ENCODE measurements around the gene TRAF3IP1. TPM values are rescaled to one million over a fixed set of nuclear protein-coding genes. Genes with fewer than 3 reads are reported as not detected.

The TRAF3IP1 gene
- total RNA-seq, 1 donor from 2014 or later, result 12.7 TPM

DNA sequence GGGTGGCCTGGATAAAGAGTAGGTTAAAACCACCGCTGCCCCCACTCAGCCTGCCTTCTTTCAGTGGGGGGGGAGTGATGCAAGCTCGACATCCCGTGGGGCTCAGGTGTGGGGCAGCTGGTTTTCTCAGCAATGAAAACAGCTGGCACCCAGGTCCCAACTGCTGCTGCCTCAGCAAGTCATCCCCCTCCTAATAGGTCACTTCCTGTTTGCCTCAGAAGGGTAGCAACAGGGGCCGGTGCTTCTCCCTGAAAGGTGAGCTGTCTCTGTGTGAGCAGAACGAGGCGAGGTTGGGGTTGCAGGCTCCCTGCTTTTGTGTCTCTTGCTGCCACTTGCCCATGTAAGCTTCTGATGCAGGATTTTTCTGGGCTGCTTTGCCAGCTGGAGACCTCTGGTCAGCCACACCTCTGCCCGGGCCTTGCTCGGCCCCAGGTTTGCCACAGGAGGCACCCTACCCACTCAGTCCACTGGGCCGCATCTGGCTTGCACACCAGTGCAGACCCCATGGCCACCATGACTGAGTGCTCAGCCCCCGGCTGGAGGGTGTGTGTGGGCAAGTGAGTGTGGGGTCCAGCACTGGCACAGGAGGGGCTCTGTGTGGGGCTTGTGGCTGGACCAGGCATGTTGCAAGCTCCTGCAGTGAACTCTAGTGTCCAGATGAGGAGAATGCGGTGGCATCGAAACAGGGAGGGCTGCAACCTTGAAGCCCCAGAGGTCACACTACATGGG lies 94.9 kb downstream of the TRAF3IP1 start:
- DNase-seq, result no peak
- H3K4me3 Mint-ChIP-seq, result no peak overlapping the region
- H3K27ac Mint-ChIP-seq, result no peak overlapping the region
- peaks cover 2% of the 10 kb centered on the region for H3K36me3 Mint-ChIP-seq (ENCODE audit: low read depth)
- intact Hi-C loops (cut with micrococcal nuclease), result no loop called here
- H3K9me3 Mint-ChIP-seq, result peaks cover 16% of the 10 kb centered on the region
- no peaks in the 10 kb centered on the region for H3K4me1 Mint-ChIP-seq
- peaks cover 4% of the 10 kb centered on the region for H3K27me3 Mint-ChIP-seq

- Mint-ChIP-seq H3K4me1 (no peaks in the 10 kb centered on the region), H3K27ac (no peak overlapping the region), H3K4me3 (no peak overlapping the region), H3K36me3 (ENCODE audit: low read depth) (peaks cover 2% of the 10 kb centered on the region), H3K9me3 (peaks cover 16% of the 10 kb centered on the region), H3K27me3 (peaks cover 4% of the 10 kb centered on the region)
- no peak for DNase-seq
- intact Hi-C loops (cut with micrococcal nuclease), result no loop called here
Measured at GRCh38 chr2:238415893-238416292, 95.6 kb downstream of the TRAF3IP1 start.

- Mint-ChIP-seq H3K27ac (no peak overlapping the region), H3K4me1 (no peaks in the 10 kb centered on the region), H3K27me3 (peaks cover 4% of the 10 kb centered on the region), H3K9me3 (peaks cover 16% of the 10 kb centered on the region), H3K36me3 (ENCODE audit: low read depth) (peaks cover 2% of the 10 kb centered on the region), H3K4me3 (no peak overlapping the region)
- intact Hi-C loops (cut with micrococcal nuclease), result no loop called here
- DNase-seq, result no peak
Measured at GRCh38 chr2:238418196-238418998, 98.1 kb downstream of the TRAF3IP1 start.

DNA sequence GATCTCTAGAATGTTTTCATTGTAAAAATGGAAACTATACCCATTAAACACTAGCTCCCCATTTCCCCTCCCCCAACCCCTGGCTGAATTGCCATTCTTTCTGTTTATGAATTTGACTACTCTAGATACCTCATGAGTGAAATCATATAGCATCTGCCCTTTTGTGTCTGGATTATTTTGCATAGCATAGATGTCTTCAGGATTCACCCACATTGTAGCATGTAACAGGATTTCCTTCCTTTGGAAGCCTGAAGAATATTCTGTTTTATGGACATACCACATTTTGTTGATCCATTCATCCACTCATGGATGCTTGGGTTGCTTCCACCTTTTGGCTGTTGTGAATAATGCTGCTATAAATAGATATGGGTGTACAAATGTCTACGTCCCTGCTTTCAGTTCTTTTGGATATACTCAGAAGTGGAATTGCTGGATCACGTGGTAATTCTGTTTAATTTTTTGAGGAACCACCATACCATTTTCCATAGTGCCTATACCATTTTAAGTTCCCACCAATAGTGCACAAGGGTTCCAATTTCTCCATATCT lies 98.8 kb downstream of the TRAF3IP1 start:
- DNase-seq, result no peak

GRCh38 chr2:238420442-238420841 lies 100.1 kb downstream of the TRAF3IP1 start:
- H3K4me1 Mint-ChIP-seq, result peaks cover 2% of the 10 kb centered on the region
- no peak overlapping the region for H3K27ac Mint-ChIP-seq
- peaks cover 2% of the 10 kb centered on the region for H3K36me3 Mint-ChIP-seq (ENCODE audit: low read depth)
- no peak overlapping the region for H3K4me3 Mint-ChIP-seq
- H3K27me3 Mint-ChIP-seq, result peaks cover 4% of the 10 kb centered on the region
- intact Hi-C loops (cut with micrococcal nuclease), result loop anchor here (10.0 kb wide), 1 partner anchor 726 kb away; no protein-coding TSS in a partner anchor
- no peak for DNase-seq
- peaks cover 15% of the 10 kb centered on the region for H3K9me3 Mint-ChIP-seq

More for the DNA sequence above, 98.8 kb downstream of the TRAF3IP1 start:
- Mint-ChIP-seq H3K27me3 (peaks cover 4% of the 10 kb centered on the region), H3K36me3 (ENCODE audit: low read depth) (peaks cover 2% of the 10 kb centered on the region), H3K9me3 (peaks cover 16% of the 10 kb centered on the region), H3K27ac (no peak overlapping the region), H3K4me3 (no peak overlapping the region), H3K4me1 (no peaks in the 10 kb centered on the region)
- intact Hi-C loops (cut with micrococcal nuclease), result no loop called here

GRCh38 chr2:238420878-238421694 lies 100.8 kb downstream of the TRAF3IP1 start:
- H3K27me3 Mint-ChIP-seq, result peaks cover 4% of the 10 kb centered on the region

DNA sequence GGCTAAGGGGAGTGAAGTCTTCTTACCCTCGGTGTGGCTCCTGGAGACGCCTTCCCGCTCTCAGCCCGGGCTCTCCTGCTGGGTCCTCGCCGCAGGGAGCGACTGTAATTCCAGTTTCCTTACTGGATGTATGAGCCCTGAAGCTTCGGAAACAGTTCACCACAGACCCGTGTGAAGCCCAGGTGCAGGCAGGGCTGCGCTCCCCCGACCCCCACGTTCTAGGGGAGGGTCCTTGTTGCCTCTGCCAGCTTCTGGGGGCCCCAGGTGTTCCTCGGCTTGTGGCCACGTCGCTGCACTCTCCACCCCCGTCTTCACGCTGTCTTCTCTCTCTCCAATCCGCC lies 101.3 kb downstream of the TRAF3IP1 start:
- H3K27me3 Mint-ChIP-seq, result peaks cover 3% of the 10 kb centered on the region
- peaks cover 3% of the 10 kb centered on the region for H3K9me3 Mint-ChIP-seq
- DNase-seq, result no peak
- intact Hi-C loops (cut with micrococcal nuclease), result loop anchor here (10.0 kb wide), 1 partner anchor 727 kb away; no protein-coding TSS in a partner anchor
- peaks cover 2% of the 10 kb centered on the region for H3K36me3 Mint-ChIP-seq (ENCODE audit: low read depth)
- H3K4me1 Mint-ChIP-seq, result peaks cover 6% of the 10 kb centered on the region
- H3K27ac Mint-ChIP-seq, result no peak overlapping the region
- no peak overlapping the region for H3K4me3 Mint-ChIP-seq

More at GRCh38 chr2:238420878-238421694, 100.8 kb downstream of the TRAF3IP1 start:
- no peak for DNase-seq
- Mint-ChIP-seq H3K4me1 (peaks cover 4% of the 10 kb centered on the region), H3K4me3 (no peak overlapping the region), H3K27ac (no peak overlapping the region), H3K9me3 (peaks cover 8% of the 10 kb centered on the region), H3K36me3 (ENCODE audit: low read depth) (peaks cover 2% of the 10 kb centered on the region)
- intact Hi-C loops (cut with micrococcal nuclease), result loop anchor here (10.0 kb wide), 1 partner anchor 726 kb away; no protein-coding TSS in a partner anchor

DNA sequence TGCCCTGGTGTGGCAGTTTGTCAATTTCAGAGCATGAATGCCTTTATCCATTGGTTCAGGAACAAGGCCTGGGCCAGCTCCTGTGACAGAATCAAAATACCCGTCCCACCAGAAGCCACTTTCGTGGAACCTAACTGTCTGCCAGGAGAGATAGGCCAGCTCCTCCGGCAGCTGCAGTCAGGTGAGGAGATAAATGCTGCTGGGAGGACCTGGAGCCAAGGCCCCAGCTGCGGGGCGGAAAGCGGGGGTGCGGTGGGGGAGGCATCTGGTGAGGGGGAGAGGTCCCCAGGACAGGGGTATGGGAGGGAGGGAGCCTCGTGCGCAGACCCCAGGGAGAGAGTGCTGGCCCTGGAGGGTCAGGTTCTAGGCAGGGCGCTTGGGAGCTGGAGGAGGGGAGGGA lies 102.0 kb downstream of the TRAF3IP1 start:
- H3K4me1 Mint-ChIP-seq, result peaks cover 7% of the 10 kb centered on the region
- H3K36me3 Mint-ChIP-seq (ENCODE audit: low read depth), result peaks cover 2% of the 10 kb centered on the region
- intact Hi-C loops (cut with micrococcal nuclease), result loop anchor here (10.0 kb wide), 1 partner anchor 727 kb away; no protein-coding TSS in a partner anchor
- H3K9me3 Mint-ChIP-seq, result no peaks in the 10 kb centered on the region
- DNase-seq, result no peak
- no peak overlapping the region for H3K4me3 Mint-ChIP-seq
- peaks cover 3% of the 10 kb centered on the region for H3K27me3 Mint-ChIP-seq
- no peak overlapping the region for H3K27ac Mint-ChIP-seq

DNA sequence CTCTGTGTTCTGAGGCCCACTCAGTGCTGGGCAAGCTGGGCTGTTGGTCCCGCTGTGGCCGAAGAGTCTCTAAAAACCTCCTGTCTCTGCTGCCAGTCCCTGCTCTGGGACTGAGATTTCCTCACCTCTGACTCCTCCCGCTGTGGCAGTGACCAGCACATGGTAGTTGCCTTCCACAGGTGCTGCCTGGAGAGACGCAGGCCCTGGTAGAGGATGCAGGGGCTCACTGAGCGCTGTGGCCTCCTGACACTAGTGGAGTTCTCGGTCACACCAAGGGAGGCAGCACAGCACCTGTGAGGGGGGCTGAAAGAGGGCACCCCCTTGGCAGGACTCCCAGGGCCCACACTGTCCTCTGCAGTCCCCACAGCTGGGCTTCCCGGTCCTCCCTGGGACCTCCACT lies 102.6 kb downstream of the TRAF3IP1 start:
- no peak overlapping the region for H3K4me3 Mint-ChIP-seq
- peaks cover 13% of the 10 kb centered on the region for H3K4me1 Mint-ChIP-seq
- intact Hi-C loops (cut with micrococcal nuclease), result loop anchor here (10.0 kb wide), 1 partner anchor 728 kb away; no protein-coding TSS in a partner anchor
- H3K27ac Mint-ChIP-seq, result no peak overlapping the region
- H3K9me3 Mint-ChIP-seq, result no peaks in the 10 kb centered on the region
- H3K36me3 Mint-ChIP-seq (ENCODE audit: low read depth), result peaks cover 8% of the 10 kb centered on the region
- no peak for DNase-seq
- peaks cover 3% of the 10 kb centered on the region for H3K27me3 Mint-ChIP-seq

DNA sequence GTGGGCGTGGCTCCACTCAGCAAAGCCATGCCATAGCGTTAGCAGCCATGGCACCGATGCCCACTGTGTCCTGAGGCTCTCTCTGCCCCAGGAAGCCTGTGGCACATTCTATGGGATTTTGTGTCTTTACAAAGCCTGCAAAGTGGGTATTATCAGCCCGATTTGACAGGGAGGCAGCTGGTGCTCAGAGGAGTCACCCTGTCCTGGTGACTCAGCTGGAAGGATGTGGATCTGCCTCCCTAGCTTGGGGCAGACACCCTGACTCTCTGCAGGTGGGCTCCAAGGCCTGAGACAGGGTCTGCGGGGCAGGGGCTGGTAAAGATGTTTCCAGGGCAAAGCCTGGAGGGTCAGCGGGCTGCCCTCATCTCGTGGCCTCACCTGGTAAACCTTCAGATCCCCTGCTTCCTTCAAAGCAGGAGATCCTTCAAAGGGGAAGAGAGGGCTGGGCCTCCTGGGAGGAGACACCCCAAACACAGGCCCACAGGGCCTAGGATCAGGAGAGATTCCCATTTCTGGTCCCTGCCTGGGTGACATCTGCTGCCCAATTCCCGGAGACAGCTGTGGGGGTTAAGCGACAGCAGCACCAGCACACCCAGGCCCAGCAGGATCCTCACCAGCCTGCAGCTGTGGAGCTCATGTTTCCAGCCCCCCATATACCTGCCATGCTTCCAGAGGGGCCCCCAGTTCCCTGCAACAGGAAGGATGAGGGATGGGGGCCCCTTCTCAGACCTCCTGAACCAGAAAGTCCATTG lies 103.4 kb downstream of the TRAF3IP1 start:
- peaks cover 11% of the 10 kb centered on the region for H3K36me3 Mint-ChIP-seq (ENCODE audit: low read depth)
- peaks cover 17% of the 10 kb centered on the region for H3K4me1 Mint-ChIP-seq
- no peaks in the 10 kb centered on the region for H3K9me3 Mint-ChIP-seq
- intact Hi-C loops (cut with micrococcal nuclease), result loop anchor here (10.0 kb wide), 1 partner anchor 729 kb away; no protein-coding TSS in a partner anchor
- H3K27ac Mint-ChIP-seq, result no peak overlapping the region
- no peak for DNase-seq
- H3K27me3 Mint-ChIP-seq, result peaks cover 3% of the 10 kb centered on the region
- H3K4me3 Mint-ChIP-seq, result no peak overlapping the region

- Mint-ChIP-seq H3K4me1 (peaks cover 19% of the 10 kb centered on the region), H3K4me3 (peak overlapping the region; percentile 5), H3K27me3 (peaks cover 3% of the 10 kb centered on the region), H3K9me3 (no peaks in the 10 kb centered on the region), H3K36me3 (ENCODE audit: low read depth) (peaks cover 15% of the 10 kb centered on the region), H3K27ac (no peak overlapping the region)
- DNase-seq, result no peak
- intact Hi-C loops (cut with micrococcal nuclease), result loop anchor here (10.0 kb wide), 1 partner anchor 730 kb away; no protein-coding TSS in a partner anchor
Measured at GRCh38 chr2:238424313-238424700, 104.0 kb downstream of the TRAF3IP1 start.

DNA sequence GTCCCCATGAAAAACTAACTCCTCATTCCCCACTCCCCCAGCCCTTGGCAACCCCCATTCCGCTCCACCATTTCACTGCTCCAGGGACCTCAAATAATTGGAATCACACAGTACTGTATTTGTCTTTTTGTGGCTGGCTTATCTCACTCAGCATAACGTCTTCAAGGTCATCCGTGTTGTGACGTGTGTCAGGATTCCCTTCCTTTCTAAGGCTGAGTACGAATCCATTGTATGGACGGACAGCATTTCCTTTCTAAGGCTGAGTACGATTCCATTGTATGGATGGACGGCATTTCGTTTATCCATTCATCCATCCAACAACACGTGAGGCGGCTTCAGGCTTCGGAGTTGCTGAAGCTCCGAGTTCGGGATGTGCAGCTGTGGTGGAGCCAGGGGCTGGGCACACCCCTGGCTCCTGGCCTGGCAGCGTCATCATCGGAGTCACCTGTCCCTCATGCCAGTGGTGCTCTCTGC lies 105.2 kb downstream of the TRAF3IP1 start:
- no peak overlapping the region for H3K27ac Mint-ChIP-seq
- H3K27me3 Mint-ChIP-seq, result no peaks in the 10 kb centered on the region
- peaks cover 28% of the 10 kb centered on the region for H3K4me1 Mint-ChIP-seq
- peaks cover 24% of the 10 kb centered on the region for H3K36me3 Mint-ChIP-seq (ENCODE audit: low read depth)
- no peaks in the 10 kb centered on the region for H3K9me3 Mint-ChIP-seq
- intact Hi-C loops (cut with micrococcal nuclease), result loop anchor here (10.0 kb wide), 1 partner anchor 731 kb away; no protein-coding TSS in a partner anchor
- DNase-seq, result no peak
- peak overlapping the region; percentile 15 for H3K4me3 Mint-ChIP-seq
